Gastrocnemius medialis (tissue), 4 donors: ENCODE results near the gene MOB1B. TPM values are rescaled to one million over a fixed set of nuclear protein-coding genes. Genes with fewer than 3 reads are reported as not detected.

Source experiments
- ATAC-seq, 2 donors: fragments of 150-250 bp; one replicate each; pipeline ENCODE4 v1.9.1; 2016
- DNase-seq, 2 donors: peaks; one replicate each; pipeline ENCODE4 v3.0.0-alpha.2; 2019
- H3K27ac ChIP-seq, 4 donors: fragments of 200-600 bp; sonication (generic); 1 replicate in 1 of 4; 2 replicates in 3 of 4; pipeline ENCODE4 v1.5.1; 2016 to 2018; ENCODE audit warnings: mild to moderate bottlenecking in 2 of 4, moderate library complexity in 1 of 4
- H3K27me3 ChIP-seq, 3 donors: fragments of 200-600 bp; sonication (generic) in 2 of 3; 1 replicate in 1 of 3; 2 replicates in 2 of 3; pipeline versions ENCODE4 v1.5.1 to v1.6.0; 2016 to 2019; ENCODE audit warnings: mild to moderate bottlenecking in 1 of 3, moderate library complexity in 1 of 3
- H3K36me3 ChIP-seq, 2 donors: fragments of 200-600 bp; sonication (generic) in 1 of 2; one replicate each; pipeline ENCODE4 v1.5.1; 2017 to 2018
- H3K4me1 ChIP-seq, 2 donors: fragments of 200-600 bp; sonication (generic) in 1 of 2; one replicate each; pipeline ENCODE4 v1.5.1; 2016 to 2017; ENCODE audit warnings: mild to moderate bottlenecking in 2 of 2
- H3K4me3 ChIP-seq, 4 donors: fragments of 200-600 bp; sonication (generic) in 3 of 4; 1 replicate in 1 of 4; 2 replicates in 3 of 4; pipeline ENCODE4 v1.5.1; 2016 to 2019; ENCODE audit warnings: mild to moderate bottlenecking in 2 of 4
- H3K9me3 ChIP-seq, 3 donors: fragments of 200-600 bp; sonication (generic) in 2 of 3; 1 replicate in 1 of 3; 2 replicates in 2 of 3; pipeline ENCODE4 v1.5.1; 2016 to 2019
- POLR2A ChIP-seq, 2 donors: fragments of 450-650 bp; IDR thresholded peaks; one replicate each; pipeline ENCODE4 v1.6.1; 2017; ENCODE audit warnings: antibody characterized with exemption in 2 of 2, mild to moderate bottlenecking in 2 of 2, moderate library complexity in 2 of 2
- in situ Hi-C, 4 donors: fragments of 200-750 bp; cut with MboI; loops; one replicate each; pipeline versions ENCODE4 v1.15.0 to v1.8.0; 2017; ENCODE audit warnings: low sequenced_read_pairs in 4 of 4
- intact Hi-C: fragments of 100-400 bp; cut with DNase I; formaldehyde crosslinking; loops from one replicate; pipeline ENCODE4 v1.15.1; 2023; ENCODE audit warnings: low total_unique reads
- total RNA-seq, 4 donors: library from RNA; depleted of rRNA; stranded (reverse); fragments of >200 nt; gene quantifications; one replicate each; pipeline versions ENCODE4 v1.1.0 to v1.2.3, GENCODE V29; 2016
- TF ChIP-seq, protein P1 (sequence below), 5 experiments: fragments of 450-650 bp in 3 of 5; fragments of 200-600 bp in 2 of 5; sonication (generic) in 2 of 5; IDR thresholded peaks in 4 of 5; conservative IDR thresholded peaks in 1 of 5; 1 replicate in 4 of 5; 2 replicates in 1 of 5; pipeline ENCODE4 v1.5.1; 2016 to 2019; ENCODE audit warnings: antibody characterized with exemption in 5 of 5, mild to moderate bottlenecking in 3 of 5, moderate library complexity in 3 of 5

Gene MOB1B
- total RNA-seq, 4 donors from 2014 or later = 6.5 to 17.5 (median 8.4) TPM

DNA sequence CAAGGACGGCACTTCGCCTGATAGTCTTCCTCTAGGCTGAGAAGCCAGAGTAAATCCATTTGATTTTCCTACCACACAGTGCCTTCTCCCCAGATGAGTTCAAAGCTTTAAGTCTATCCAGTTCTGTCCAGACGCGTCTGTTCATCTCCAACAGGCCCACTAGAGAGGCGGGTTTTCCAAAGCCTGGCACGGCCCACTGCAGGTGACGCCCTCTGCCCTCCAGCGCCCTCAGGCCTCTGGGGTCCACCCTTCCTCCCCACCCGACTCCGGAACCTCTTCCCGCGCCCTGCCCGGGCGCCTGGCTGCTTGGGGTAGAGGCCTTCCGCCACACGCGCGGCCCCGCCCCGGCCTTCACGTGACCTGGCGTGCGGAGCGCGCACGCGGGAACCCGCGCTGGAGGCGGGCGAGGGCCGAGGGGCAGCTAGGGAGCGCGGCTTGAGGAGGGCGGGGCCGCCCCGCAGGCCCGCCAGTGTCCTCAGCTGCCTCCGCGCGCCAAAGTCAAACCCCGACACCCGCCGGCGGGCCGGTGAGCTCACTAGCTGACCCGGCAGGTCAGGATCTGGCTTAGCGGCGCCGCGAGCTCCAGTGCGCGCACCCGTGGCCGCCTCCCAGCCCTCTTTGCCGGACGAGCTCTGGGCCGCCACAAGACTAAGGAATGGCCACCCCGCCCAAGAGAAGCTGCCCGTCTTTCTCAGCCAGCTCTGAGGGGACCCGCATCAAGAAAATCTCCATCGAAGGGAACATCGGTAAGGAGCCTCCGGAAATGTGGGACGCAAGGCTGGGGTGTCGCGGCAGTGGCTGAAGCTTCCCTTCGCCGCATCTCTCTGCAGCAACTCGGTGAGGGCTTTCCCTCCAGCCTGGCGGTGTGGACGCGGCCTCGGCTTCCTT, 91.3 kb downstream of the MOB1B start, which contains the start of gene DCK:
DCK (plus strand) TSS at position 469 of the 888 bp plus-strand sequence; CDS start at position 656, 187 bp downstream.
- in situ Hi-C loops = loop anchor here in 2 of 4 donors (25.0 kb wide), 2 partner anchors 306 to 331 kb away; partner anchors contain the start of genes JCHAIN (in 1 of the 2) and UTP3 (in 1 of the 2)

DNA sequence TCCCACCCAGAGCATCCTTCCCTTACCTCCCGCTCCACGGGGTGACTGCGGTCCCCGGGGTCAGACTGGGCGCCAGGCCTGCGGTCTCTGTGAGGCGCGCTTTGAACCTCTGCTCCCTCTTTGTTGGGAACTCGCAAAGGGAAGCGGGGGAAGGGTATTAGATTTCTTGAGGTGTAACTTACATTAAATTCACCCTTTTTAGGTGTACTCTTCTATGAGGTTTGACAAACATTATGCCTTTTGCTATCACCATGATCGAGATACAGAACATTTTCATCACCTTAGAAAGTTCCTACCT, 91.8 kb downstream of the MOB1B start:
- intact Hi-C loops (loop anchor here (10.0 kb wide), 1 partner anchor 191 kb away; no protein-coding TSS in a partner anchor), in situ Hi-C loops (loop anchor here in 2 of 4 donors (25.0 kb wide), 2 partner anchors 307 to 332 kb away; partner anchors contain the start of genes JCHAIN (in 1 of the 2) and UTP3 (in 1 of the 2))
- TF ChIP-seq POLR2A (IDR thresholded peaks at IDR 0.05) = no peak
- TF ChIP-seq, protein P1, sequence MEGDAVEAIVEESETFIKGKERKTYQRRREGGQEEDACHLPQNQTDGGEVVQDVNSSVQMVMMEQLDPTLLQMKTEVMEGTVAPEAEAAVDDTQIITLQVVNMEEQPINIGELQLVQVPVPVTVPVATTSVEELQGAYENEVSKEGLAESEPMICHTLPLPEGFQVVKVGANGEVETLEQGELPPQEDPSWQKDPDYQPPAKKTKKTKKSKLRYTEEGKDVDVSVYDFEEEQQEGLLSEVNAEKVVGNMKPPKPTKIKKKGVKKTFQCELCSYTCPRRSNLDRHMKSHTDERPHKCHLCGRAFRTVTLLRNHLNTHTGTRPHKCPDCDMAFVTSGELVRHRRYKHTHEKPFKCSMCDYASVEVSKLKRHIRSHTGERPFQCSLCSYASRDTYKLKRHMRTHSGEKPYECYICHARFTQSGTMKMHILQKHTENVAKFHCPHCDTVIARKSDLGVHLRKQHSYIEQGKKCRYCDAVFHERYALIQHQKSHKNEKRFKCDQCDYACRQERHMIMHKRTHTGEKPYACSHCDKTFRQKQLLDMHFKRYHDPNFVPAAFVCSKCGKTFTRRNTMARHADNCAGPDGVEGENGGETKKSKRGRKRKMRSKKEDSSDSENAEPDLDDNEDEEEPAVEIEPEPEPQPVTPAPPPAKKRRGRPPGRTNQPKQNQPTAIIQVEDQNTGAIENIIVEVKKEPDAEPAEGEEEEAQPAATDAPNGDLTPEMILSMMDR (IDR thresholded peaks at IDR 0.05 in 4 of 5, conservative IDR thresholded peaks at IDR 0.05 in 1 of 5) = no peak
- H3K36me3 ChIP-seq = no peaks in the 10 kb centered on the region
- peaks cover 13 to 16% of the 10 kb centered on the region in 2 donors for H3K4me1 ChIP-seq
- no peaks in the 10 kb centered on the region for H3K27me3 ChIP-seq
- H3K9me3 ChIP-seq = no peaks in the 10 kb centered on the region
- peak overlapping the region; percentile 83 to 90 (median 87) for H3K4me3 ChIP-seq
- ATAC-seq = no peak
- no peak for DNase-seq
- peak overlapping the region; percentile 82 to 90 (median 88) for H3K27ac ChIP-seq

More for the DNA sequence above, 91.3 kb downstream of the MOB1B start, which contains the start of gene DCK:
- DNase-seq = peak; percentile 72 to 83
- H3K36me3 ChIP-seq = no peaks in the 10 kb centered on the region
- no peaks in the 10 kb centered on the region for H3K27me3 ChIP-seq
- peaks cover 13 to 16% of the 10 kb centered on the region in 2 donors for H3K4me1 ChIP-seq
- TF ChIP-seq POLR2A (IDR thresholded peaks at IDR 0.05) = peak; percentile 53 to 60
- TF ChIP-seq, protein P1 (IDR thresholded peaks at IDR 0.05 in 4 of 5, conservative IDR thresholded peaks at IDR 0.05 in 1 of 5) = no peak
- H3K27ac ChIP-seq = peak within 1 kb of the TSS; percentile 82 to 90 (median 88)
- no peaks in the 10 kb centered on the region for H3K9me3 ChIP-seq
- intact Hi-C loops = loop anchor here (2.0 to 10.0 kb wide), 5 partner anchors 15 to 305 kb away; partner anchors contain the start of genes MOB1B and UTP3
- H3K4me3 ChIP-seq = peak within 1 kb of the TSS; percentile 83 to 90 (median 87)
- ATAC-seq = peak; percentile 95 to 96

DNA sequence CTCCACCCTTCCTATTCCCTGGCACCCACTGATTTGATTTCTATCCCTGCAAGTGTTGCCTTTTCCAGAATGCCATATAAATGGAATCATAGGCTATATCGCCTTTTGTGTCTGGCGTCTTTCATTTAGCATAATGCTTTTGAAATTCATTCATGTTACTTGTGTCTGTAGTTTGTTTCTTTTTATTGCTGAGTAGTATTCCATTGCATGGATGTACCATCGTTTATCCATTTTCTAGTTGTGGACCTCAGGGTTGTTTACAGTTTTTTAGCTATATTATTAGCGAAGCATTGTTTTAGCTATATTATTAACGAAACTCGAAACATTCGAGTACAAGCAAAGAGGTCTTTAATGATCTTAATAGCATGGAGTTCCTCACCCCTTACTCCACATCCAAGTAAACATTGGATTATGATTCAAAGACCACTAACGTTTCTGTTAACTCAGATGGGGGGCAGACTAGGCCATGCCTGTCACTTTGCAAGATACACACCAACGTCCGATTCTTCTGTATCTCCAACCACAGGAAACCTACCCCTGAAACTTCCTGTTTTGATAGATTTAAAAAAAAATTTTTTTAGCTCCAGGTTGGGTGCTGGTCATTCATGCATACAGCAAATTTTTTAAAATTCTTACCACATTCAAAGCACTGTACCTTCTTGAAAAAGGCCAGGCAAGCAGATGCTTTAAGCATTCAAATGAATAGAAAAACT, 92.4 kb downstream of the MOB1B start:
- Histone ChIP-seq H3K9me3 (no peaks in the 10 kb centered on the region), H3K4me1 (peaks cover 13 to 16% of the 10 kb centered on the region in 2 donors), H3K27me3 (no peaks in the 10 kb centered on the region), H3K27ac (peak overlapping the region in 3 of 4 donors; percentile 87 to 90 (median 90)), H3K4me3 (peak overlapping the region; percentile 83 to 90 (median 87)), H3K36me3 (no peaks in the 10 kb centered on the region)
- no peak for ATAC-seq
- in situ Hi-C loops (loop anchor here in 2 of 4 donors (25.0 kb wide), 2 partner anchors 307 to 332 kb away; partner anchors contain the start of genes JCHAIN (in 1 of the 2) and UTP3 (in 1 of the 2)), intact Hi-C loops (loop anchor here (10.0 kb wide), 1 partner anchor 190 kb away; no protein-coding TSS in a partner anchor)
- no peak for DNase-seq
- no peak for TF ChIP-seq POLR2A (IDR thresholded peaks at IDR 0.05)
- TF ChIP-seq, protein P1 (IDR thresholded peaks at IDR 0.05 in 4 of 5, conservative IDR thresholded peaks at IDR 0.05 in 1 of 5) = no peak

DNA sequence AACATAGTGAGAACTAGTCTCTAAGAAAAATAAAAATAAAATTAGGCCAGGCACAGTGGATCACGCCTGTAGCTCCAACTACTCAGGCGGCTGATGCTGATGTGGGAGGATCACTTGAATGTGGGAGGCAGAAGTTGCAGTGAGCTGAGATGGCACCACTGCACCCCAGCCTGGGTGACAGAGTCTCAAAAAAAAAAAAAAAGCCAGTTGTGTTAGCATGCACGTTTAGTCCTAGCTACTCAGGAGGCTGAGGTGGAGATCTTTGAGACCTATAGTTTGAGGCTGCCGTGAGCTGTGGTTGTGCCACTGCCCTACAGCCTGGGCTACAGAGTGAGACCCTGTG, 93.8 kb downstream of the MOB1B start:
- Histone ChIP-seq H3K27ac (no peak overlapping the region), H3K9me3 (no peaks in the 10 kb centered on the region), H3K27me3 (no peaks in the 10 kb centered on the region), H3K36me3 (no peaks in the 10 kb centered on the region), H3K4me1 (peaks cover 13 to 16% of the 10 kb centered on the region in 2 donors), H3K4me3 (no peak overlapping the region)
- ATAC-seq (no peak), DNase-seq (no peak)
- intact Hi-C loops (loop anchor here (10.0 kb wide), 1 partner anchor 189 kb away; no protein-coding TSS in a partner anchor), in situ Hi-C loops (loop anchor here in 2 of 4 donors (25.0 kb wide), 2 partner anchors 309 to 334 kb away; partner anchors contain the start of genes JCHAIN (in 1 of the 2) and UTP3 (in 1 of the 2))
- no peak for TF ChIP-seq POLR2A (IDR thresholded peaks at IDR 0.05)
- TF ChIP-seq, protein P1 (IDR thresholded peaks at IDR 0.05 in 4 of 5, conservative IDR thresholded peaks at IDR 0.05 in 1 of 5) = no peak
